Parathyroid adenoma (tissue), 2 donors: ENCODE data around the gene TOMM34.

Source experiments
- H2AFZ ChIP-seq: fragments of 300-600 bp; sonication (generic); one replicate; pipeline ENCODE4 v1.7.0; 2017; ENCODE audit warnings: antibody characterized with exemption, mild to moderate bottlenecking
- H3K27ac ChIP-seq: fragments of 300-600 bp; sonication (generic); one replicate; pipeline ENCODE4 v1.7.0; 2017
- H3K27me3 ChIP-seq: fragments of 300-600 bp; sonication (generic); one replicate; pipeline ENCODE4 v1.7.0; 2017; ENCODE audit warnings: low read length; ENCODE audit not compliant: control insufficient read depth, insufficient read depth
- H3K36me3 ChIP-seq: fragments of 300-600 bp; sonication (generic); one replicate; pipeline ENCODE4 v1.7.0; 2017; ENCODE audit warnings: low read length; ENCODE audit not compliant: control insufficient read depth, insufficient read depth
- H3K4me1 ChIP-seq: fragments of 300-600 bp; sonication (generic); one replicate; pipeline ENCODE4 v1.7.0; 2017; ENCODE audit warnings: control low read depth
- H3K4me2 ChIP-seq: fragments of 300-600 bp; sonication (generic); one replicate; pipeline ENCODE4 v1.7.0; 2017; ENCODE audit warnings: low read length
- H3K4me3 ChIP-seq: fragments of 300-600 bp; sonication (generic); one replicate; pipeline ENCODE4 v1.7.0; 2017; ENCODE audit warnings: low read depth, low read length
- H3K79me2 ChIP-seq: fragments of 300-600 bp; sonication (generic); one replicate; pipeline ENCODE4 v1.7.0; 2017; ENCODE audit warnings: control low read depth
- H3K9ac ChIP-seq: fragments of 300-600 bp; sonication (generic); one replicate; pipeline ENCODE4 v1.7.0; 2017; ENCODE audit warnings: mild to moderate bottlenecking
- H3K9me3 ChIP-seq: fragments of 300-600 bp; sonication (generic); one replicate; pipeline ENCODE4 v1.7.0; 2017; ENCODE audit warnings: low read length; ENCODE audit not compliant: control insufficient read depth
- TF ChIP-seq, protein P1 (sequence below): fragments of 300-600 bp; sonication (generic); IDR thresholded peaks from one replicate; pipeline ENCODE4 v1.7.0; 2017; ENCODE audit warnings: antibody characterized with exemption, mild to moderate bottlenecking
- donor health status: primary hyperparathyroidism.

TOMM34 gene

GRCh38 chr20:44904377-44904776 lies 55.8 kb downstream of the TOMM34 start:
- no peak overlapping the region for H3K4me3 ChIP-seq
- H3K79me2 ChIP-seq: no peaks in the 10 kb centered on the region
- no peak overlapping the region for H2AFZ ChIP-seq
- H3K27ac ChIP-seq: no peak overlapping the region
- TF ChIP-seq, protein P1, sequence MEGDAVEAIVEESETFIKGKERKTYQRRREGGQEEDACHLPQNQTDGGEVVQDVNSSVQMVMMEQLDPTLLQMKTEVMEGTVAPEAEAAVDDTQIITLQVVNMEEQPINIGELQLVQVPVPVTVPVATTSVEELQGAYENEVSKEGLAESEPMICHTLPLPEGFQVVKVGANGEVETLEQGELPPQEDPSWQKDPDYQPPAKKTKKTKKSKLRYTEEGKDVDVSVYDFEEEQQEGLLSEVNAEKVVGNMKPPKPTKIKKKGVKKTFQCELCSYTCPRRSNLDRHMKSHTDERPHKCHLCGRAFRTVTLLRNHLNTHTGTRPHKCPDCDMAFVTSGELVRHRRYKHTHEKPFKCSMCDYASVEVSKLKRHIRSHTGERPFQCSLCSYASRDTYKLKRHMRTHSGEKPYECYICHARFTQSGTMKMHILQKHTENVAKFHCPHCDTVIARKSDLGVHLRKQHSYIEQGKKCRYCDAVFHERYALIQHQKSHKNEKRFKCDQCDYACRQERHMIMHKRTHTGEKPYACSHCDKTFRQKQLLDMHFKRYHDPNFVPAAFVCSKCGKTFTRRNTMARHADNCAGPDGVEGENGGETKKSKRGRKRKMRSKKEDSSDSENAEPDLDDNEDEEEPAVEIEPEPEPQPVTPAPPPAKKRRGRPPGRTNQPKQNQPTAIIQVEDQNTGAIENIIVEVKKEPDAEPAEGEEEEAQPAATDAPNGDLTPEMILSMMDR: no peak
- H3K4me1 ChIP-seq: no peaks in the 10 kb centered on the region
- H3K4me2 ChIP-seq: no peak overlapping the region
- H3K9ac ChIP-seq: no peak overlapping the region
- no peaks in the 10 kb centered on the region for H3K9me3 ChIP-seq
- H3K27me3 ChIP-seq: no peaks in the 10 kb centered on the region
- H3K36me3 ChIP-seq: no peaks in the 10 kb centered on the region

DNA sequence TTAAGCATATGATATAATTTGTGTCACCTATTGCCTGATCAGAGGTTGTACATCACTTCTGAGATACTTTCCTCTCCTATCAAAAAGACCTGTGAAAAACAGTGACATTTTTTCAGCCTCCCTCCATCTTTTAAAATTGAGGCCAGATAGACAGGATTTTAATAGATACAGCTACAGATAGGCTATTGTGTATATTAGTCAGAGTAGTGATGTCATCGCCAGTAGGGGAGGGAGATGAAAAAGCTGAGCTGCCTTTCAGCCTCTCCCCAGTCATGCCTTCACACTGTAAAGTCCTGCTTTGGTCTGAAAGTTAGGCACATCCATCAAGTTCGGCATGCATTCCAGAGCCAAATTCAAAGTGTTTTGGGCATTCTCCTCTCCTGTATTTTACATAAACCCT lies 58.2 kb downstream of the TOMM34 start:
- Histone ChIP-seq H3K27ac (no peak overlapping the region), H3K9me3 (no peaks in the 10 kb centered on the region), H3K36me3 (no peaks in the 10 kb centered on the region), H3K4me3 (no peak overlapping the region), H3K27me3 (no peaks in the 10 kb centered on the region), H3K9ac (no peak overlapping the region), H3K79me2 (peaks cover 9% of the 10 kb centered on the region), H2AFZ (no peak overlapping the region), H3K4me1 (no peaks in the 10 kb centered on the region), H3K4me2 (no peak overlapping the region)
- TF ChIP-seq, protein P1: no peak

DNA sequence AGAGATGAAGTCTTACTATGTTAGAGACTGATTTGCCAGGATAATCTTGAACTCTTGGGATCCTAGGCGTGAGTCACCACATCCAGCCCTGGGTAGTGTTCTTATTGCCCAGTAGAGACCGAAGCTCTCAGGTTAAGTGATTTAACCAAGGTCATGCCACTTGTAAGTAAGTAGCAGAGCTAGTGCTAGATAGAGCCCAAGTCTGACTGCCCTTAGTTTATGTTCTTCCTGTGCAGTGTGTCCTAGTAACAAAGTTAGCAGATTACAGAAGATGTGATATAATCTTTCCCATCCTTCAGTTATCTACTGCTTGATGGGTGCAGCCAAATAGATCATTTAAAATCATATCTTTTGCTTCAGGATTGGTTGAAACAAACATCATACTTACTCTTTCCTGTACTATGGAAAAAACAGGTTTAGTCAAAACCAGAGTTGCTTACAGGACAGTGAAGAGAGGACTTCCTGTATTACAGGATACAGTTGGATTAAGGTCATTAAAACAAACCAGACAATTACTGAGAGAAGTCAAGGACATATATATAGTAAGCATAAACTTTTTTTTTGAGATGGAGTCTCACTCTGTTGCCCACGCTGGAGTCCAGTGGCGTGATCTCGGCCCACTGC lies 59.9 kb downstream of the TOMM34 start:
- peaks cover 13% of the 10 kb centered on the region for H3K79me2 ChIP-seq
- no peak overlapping the region for H3K9ac ChIP-seq
- H2AFZ ChIP-seq: no peak overlapping the region
- H3K4me1 ChIP-seq: peaks cover 10% of the 10 kb centered on the region
- no peaks in the 10 kb centered on the region for H3K9me3 ChIP-seq
- H3K27me3 ChIP-seq: no peaks in the 10 kb centered on the region
- TF ChIP-seq, protein P1: no peak
- no peak overlapping the region for H3K4me2 ChIP-seq
- no peak overlapping the region for H3K4me3 ChIP-seq
- no peaks in the 10 kb centered on the region for H3K36me3 ChIP-seq
- no peak overlapping the region for H3K27ac ChIP-seq

DNA sequence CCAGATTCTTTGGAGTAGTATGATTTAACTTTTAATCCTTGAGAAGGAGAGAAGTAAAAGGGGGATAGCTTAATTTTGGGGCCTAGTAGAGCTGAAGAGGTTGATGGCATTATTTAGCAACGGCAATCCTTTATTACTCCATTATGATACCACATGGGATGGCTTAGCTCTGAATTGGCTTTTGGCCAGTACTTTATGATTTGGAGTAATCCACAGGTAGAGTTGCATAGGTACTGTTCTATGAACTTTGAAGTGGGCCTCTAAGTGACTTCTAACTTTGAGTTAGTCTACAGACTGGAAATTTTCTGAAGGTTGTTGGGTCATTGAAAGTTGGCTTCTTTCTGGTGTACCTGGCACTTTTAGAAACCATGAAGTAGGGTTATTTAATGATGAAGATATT lies 63.1 kb downstream of the TOMM34 start:
- Histone ChIP-seq H3K27ac (no peak overlapping the region), H3K9ac (no peak overlapping the region), H2AFZ (no peak overlapping the region), H3K79me2 (peaks cover 31% of the 10 kb centered on the region), H3K4me2 (peak overlapping the region; percentile 15), H3K27me3 (no peaks in the 10 kb centered on the region), H3K4me1 (peaks cover 14% of the 10 kb centered on the region), H3K9me3 (no peaks in the 10 kb centered on the region), H3K36me3 (no peaks in the 10 kb centered on the region), H3K4me3 (no peak overlapping the region)
- TF ChIP-seq, protein P1: no peak

GRCh38 chr20:44896583-44896982 lies 63.6 kb downstream of the TOMM34 start:
- Histone ChIP-seq H3K27ac (peak overlapping the region; percentile 16), H3K9ac (no peak overlapping the region)

More at GRCh38 chr20:44896583-44896982, 63.6 kb downstream of the TOMM34 start:
- Histone ChIP-seq H3K4me2 (peak overlapping the region; percentile 15), H3K4me1 (peaks cover 15% of the 10 kb centered on the region), H3K79me2 (peaks cover 31% of the 10 kb centered on the region), H2AFZ (no peak overlapping the region), H3K27me3 (no peaks in the 10 kb centered on the region), H3K4me3 (no peak overlapping the region), H3K9me3 (no peaks in the 10 kb centered on the region), H3K36me3 (no peaks in the 10 kb centered on the region)
- TF ChIP-seq, protein P1: no peak
